GM18508 (cell line): ENCODE data around the gene PLEKHA7.

ENCODE experiments used
- ATAC-seq: cut with Tn5 transposase; IDR thresholded peaks from one replicate; pipeline ENCODE4 v1.9.1; 2021; ENCODE audit warnings: moderate number of reproducible peaks; ENCODE audit not compliant: insufficient read depth, unreplicated experiment

Gene PLEKHA7

GRCh38 chr11:16799221-16799620 is 215.0 kb downstream of the PLEKHA7 start:
- ATAC-seq = no peak

GRCh38 chr11:16797776-16798175 is 216.4 kb downstream of the PLEKHA7 start:
- no peak for ATAC-seq

GRCh38 chr11:16796311-16796710 is 217.9 kb downstream of the PLEKHA7 start:
- no peak for ATAC-seq

GRCh38 chr11:16795146-16795545 is 219.1 kb downstream of the PLEKHA7 start:
- ATAC-seq = no peak

- ATAC-seq = no peak
Measured at GRCh38 chr11:16794047-16794818, 220.0 kb downstream of the PLEKHA7 start.

GRCh38 chr11:16793511-16793910 is 220.7 kb downstream of the PLEKHA7 start:
- no peak for ATAC-seq

GRCh38 chr11:16793009-16793408 is 221.2 kb downstream of the PLEKHA7 start:
- no peak for ATAC-seq

GRCh38 chr11:16792426-16792825 is 221.8 kb downstream of the PLEKHA7 start:
- no peak for ATAC-seq

GRCh38 chr11:16791191-16791961 is 222.8 kb downstream of the PLEKHA7 start:
- ATAC-seq = no peak

- no peak for ATAC-seq
Measured at GRCh38 chr11:16790486-16791190, 223.6 kb downstream of the PLEKHA7 start.

- no peak for ATAC-seq
Measured at GRCh38 chr11:16789560-16790485, 224.4 kb downstream of the PLEKHA7 start.

- ATAC-seq = no peak
Measured at GRCh38 chr11:16789063-16789420, 225.2 kb downstream of the PLEKHA7 start.

- no peak for ATAC-seq
Measured at GRCh38 chr11:16788141-16789062, 225.8 kb downstream of the PLEKHA7 start.

GRCh38 chr11:16787035-16787742 is 227.0 kb downstream of the PLEKHA7 start:
- ATAC-seq = no peak

- ATAC-seq = no peak
Measured at GRCh38 chr11:16786131-16786530, 228.1 kb downstream of the PLEKHA7 start.

GRCh38 chr11:16785520-16786128 is 228.6 kb downstream of the PLEKHA7 start:
- peak; percentile 80 for ATAC-seq

GRCh38 chr11:16784666-16785065 is 229.5 kb downstream of the PLEKHA7 start:
- ATAC-seq = no peak

GRCh38 chr11:16784097-16784496 is 230.1 kb downstream of the PLEKHA7 start:
- no peak for ATAC-seq
